Activated naive CD4-positive, alpha-beta T cell treated with anti-CD3 and anti-CD28 coated beads, Interleukin-2, amount 10 ng/mL, durations not matched to agents 7 days and 5 days (primary cell): ENCODE measurements around the gene ELAVL2.

Experiments used
- CTCF ChIA-PET: fragments of 350-600 bp; sonication (Branson Sonifier 250); formaldehyde crosslinking; loops from one replicate; lab custom pipeline; 2021; ENCODE audit warnings: antibody characterized with exemption; lab: Charles Lee
- DNase-seq: peaks from one replicate; pipeline ENCODE4 v3.0.0-alpha.2; 2020
- H3K27ac Mint-ChIP-seq: one replicate; pipeline ENCODE4 v1.8.0; 2021; ENCODE audit warnings: mild to moderate bottlenecking, moderate library complexity, mixed read lengths
- H3K27me3 Mint-ChIP-seq: one replicate; pipeline ENCODE4 v1.8.0; 2021; ENCODE audit warnings: mild to moderate bottlenecking, mixed read lengths
- H3K36me3 Mint-ChIP-seq: one replicate; pipeline ENCODE4 v1.8.0; 2021; ENCODE audit warnings: mixed read lengths
- H3K4me1 Mint-ChIP-seq: one replicate; pipeline ENCODE4 v1.8.0; 2021; ENCODE audit warnings: mixed read lengths
- H3K4me3 Mint-ChIP-seq: one replicate; pipeline ENCODE4 v1.8.0; 2021; ENCODE audit warnings: mild to moderate bottlenecking, moderate library complexity, mixed read lengths
- H3K9me3 Mint-ChIP-seq: one replicate; pipeline ENCODE4 v1.8.0; 2021; ENCODE audit warnings: mixed read lengths

ELAVL2 gene

DNA sequence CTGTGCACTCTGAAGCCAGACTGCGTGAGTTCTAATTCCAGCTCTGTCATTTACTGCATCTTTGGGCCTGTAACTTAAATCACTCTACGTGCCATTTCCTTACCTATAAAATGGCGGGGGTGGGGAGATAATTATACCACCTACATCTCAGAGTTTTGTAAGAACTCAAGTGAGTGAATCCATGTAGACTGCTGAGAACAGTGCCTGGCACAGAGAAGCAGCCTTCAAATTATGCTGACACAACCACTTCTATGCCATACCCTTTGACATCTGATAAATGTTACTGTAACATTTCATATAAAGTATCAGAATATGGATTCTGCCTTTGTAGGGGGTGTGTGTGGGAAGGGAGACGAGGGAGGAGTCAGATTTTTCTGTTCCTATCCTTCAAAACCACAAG lies 27.7 kb downstream of the ELAVL2 start:
- no peak overlapping the region for H3K27ac Mint-ChIP-seq
- no peaks in the 10 kb centered on the region for H3K4me1 Mint-ChIP-seq
- DNase-seq: no peak
- CTCF ChIA-PET: no interaction called here
- H3K9me3 Mint-ChIP-seq: peaks cover 4% of the 10 kb centered on the region
- no peaks in the 10 kb centered on the region for H3K36me3 Mint-ChIP-seq
- no peaks in the 10 kb centered on the region for H3K27me3 Mint-ChIP-seq
- no peak overlapping the region for H3K4me3 Mint-ChIP-seq

DNA sequence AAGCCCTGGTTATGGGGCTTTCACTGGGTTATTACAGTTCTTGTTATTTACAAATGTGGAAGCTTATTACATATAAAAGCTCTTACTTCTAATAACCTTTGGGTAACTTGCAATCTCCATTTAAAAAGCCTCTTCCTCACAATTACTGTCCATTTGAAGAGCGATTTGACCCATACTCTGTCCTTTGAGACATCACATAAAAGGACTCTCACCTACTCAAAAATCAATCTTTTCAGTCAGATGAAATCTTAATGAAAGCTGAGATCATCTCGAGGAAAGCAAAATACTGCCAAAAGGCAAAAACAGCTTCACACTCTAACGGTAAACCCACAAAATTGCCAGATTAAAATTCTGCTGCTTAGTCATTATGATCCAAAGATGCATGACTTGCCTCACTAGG lies 29.8 kb downstream of the ELAVL2 start:
- Mint-ChIP-seq H3K27ac (no peak overlapping the region), H3K27me3 (no peaks in the 10 kb centered on the region), H3K4me1 (no peaks in the 10 kb centered on the region), H3K4me3 (no peak overlapping the region), H3K9me3 (peaks cover 4% of the 10 kb centered on the region), H3K36me3 (no peaks in the 10 kb centered on the region)
- CTCF ChIA-PET: no interaction called here
- DNase-seq: no peak

DNA sequence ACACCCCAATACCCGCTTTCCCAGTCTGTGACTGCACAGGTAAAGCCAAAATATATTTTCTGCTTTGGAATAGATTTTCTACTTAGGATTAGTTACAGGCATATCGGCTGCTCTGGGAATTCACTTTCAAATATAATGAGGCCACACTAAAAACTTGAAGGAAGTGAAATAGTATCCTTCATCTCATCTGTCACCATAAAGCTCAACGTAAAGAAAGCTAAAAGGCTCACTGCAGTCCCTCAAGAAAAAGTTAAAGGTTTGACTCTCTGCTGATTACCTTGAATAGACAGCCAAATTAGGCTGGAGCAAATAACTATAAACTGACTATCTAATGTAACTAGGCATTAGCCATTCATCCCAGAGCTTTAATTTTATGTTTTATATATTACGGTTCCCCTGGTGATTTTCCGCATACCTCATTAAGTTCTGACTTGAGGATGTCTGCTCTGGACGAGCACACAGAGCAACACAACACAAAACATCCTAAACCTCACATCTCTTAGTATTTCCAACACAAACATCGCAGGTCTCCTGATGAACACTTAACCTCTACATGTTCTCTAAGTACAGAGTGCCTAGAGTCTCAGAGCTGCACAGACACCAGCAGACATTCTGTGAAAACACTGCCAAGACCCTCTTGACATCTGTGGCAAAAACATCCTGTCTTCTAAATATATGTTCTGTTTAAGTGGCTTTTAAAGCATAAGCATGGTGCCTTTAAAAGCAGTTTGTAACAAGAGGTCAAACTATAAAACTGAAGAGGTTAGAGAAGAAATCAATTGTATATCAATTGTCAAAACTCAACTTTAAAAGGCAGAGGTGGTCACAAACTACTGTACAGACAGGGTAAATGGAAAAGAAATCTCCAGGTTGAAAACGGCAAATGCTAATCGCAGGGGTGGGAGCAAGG lies 35.4 kb downstream of the ELAVL2 start:
- Mint-ChIP-seq H3K27me3 (no peaks in the 10 kb centered on the region), H3K27ac (no peak overlapping the region), H3K36me3 (no peaks in the 10 kb centered on the region), H3K4me1 (no peaks in the 10 kb centered on the region), H3K4me3 (no peak overlapping the region), H3K9me3 (peaks cover 3% of the 10 kb centered on the region)
- DNase-seq: no peak
- CTCF ChIA-PET: no interaction called here

DNA sequence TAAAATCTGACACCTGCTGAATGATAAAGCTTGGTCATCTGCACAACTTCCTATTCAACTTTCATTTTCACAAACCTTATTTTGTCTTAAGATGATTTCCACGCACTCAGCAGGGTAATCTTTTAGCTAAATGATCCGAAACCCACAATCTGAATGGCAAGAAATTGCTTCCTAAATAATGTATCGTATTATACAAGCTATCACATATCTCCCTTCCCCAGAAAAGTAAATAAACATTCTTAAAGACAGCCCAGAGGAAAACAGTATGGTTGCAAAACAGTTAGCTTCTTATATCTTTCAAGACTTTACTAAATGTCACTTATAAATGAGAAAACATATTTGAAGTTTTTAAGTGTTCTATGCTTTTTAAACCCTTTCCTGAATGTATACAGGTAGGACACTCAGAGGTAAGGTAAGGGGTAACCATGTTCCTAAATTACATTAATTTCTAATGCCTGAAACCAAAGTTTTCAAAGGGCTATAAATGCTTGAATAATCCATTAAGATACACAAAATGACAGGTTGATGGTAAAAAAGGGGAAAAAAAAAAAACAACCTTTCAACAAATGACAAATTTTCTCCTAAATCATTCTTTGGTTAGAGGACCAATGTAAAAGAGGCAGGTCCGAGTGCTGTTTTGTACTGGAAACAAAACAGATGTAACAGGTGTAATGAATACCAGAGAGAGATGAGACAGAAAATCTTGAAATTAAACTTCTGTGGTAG lies 36.3 kb downstream of the ELAVL2 start:
- peaks cover 3% of the 10 kb centered on the region for H3K9me3 Mint-ChIP-seq
- DNase-seq: no peak
- no peaks in the 10 kb centered on the region for H3K36me3 Mint-ChIP-seq
- H3K27me3 Mint-ChIP-seq: no peaks in the 10 kb centered on the region
- H3K4me3 Mint-ChIP-seq: no peak overlapping the region
- CTCF ChIA-PET: no interaction called here
- H3K27ac Mint-ChIP-seq: no peak overlapping the region
- H3K4me1 Mint-ChIP-seq: no peaks in the 10 kb centered on the region

DNA sequence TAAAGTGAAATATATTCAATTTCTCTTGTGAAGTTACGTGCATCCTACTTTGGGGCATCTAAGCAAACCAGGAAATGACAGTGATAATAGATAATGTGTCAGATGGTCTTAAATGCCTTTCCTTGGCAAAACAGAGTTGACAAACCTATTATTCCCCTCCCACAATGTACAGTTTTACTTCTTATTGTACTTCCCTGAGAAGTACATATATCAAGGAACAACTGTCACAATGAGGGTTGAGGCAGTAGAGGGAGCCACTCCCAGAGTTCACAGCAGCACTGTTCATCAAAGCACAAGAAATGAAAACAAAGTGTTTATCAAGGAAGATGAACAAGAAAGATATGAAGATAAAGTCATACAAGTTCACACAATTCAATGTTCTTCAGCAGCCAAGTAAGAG lies 41.1 kb downstream of the ELAVL2 start:
- Mint-ChIP-seq H3K27me3 (no peaks in the 10 kb centered on the region), H3K36me3 (no peaks in the 10 kb centered on the region), H3K4me3 (no peak overlapping the region), H3K9me3 (peaks cover 12% of the 10 kb centered on the region), H3K4me1 (no peaks in the 10 kb centered on the region), H3K27ac (no peak overlapping the region)
- DNase-seq: no peak
- CTCF ChIA-PET: interaction anchor here (0.6 kb wide), 1 partner anchor 1696 kb away, joined by 3 read pairs; no protein-coding TSS in a partner anchor

DNA sequence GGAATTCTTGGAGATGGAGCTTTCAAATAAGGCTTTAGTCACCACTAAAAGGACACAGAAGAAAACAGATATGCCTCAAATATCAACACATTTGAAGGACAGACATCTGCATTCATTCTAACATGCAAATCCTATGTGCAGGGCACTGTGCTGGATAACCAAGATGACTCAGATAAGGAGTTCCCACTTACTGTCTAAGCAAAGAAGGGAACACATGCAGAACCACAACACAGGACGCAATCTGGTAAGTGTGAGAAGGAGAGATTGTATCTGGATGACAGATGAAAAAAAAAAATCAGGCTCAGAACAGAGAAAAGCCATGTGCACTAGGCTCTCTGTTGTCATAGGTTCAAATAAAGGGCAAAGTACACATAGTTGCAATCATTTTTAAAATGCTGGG lies 42.5 kb downstream of the ELAVL2 start:
- H3K27ac Mint-ChIP-seq: no peak overlapping the region
- no peak overlapping the region for H3K4me3 Mint-ChIP-seq
- no peaks in the 10 kb centered on the region for H3K36me3 Mint-ChIP-seq
- DNase-seq: no peak
- no peaks in the 10 kb centered on the region for H3K27me3 Mint-ChIP-seq
- CTCF ChIA-PET: no interaction called here
- H3K9me3 Mint-ChIP-seq: peaks cover 11% of the 10 kb centered on the region
- H3K4me1 Mint-ChIP-seq: no peaks in the 10 kb centered on the region

DNA sequence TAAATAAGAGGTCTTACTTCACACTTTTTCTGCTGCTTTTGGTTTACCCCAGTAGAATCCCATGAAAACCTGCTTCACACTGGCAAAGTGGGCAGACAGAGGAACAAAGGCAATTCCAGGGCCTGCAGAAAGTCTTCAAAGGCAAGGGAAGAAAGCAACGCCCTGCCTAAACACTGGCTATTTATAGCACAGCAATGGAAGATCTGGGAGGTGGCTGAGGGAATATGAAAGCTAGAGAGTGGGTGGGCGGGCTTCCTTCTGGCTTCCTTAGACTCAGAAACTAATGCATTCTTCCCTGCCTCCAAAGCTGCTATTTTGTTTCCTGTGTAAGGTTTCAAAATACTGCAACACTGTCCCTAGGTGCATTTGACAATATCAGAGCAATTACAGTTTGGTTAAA lies 46.8 kb downstream of the ELAVL2 start:
- CTCF ChIA-PET: no interaction called here
- Mint-ChIP-seq H3K4me3 (no peak overlapping the region), H3K27ac (no peak overlapping the region), H3K36me3 (no peaks in the 10 kb centered on the region), H3K4me1 (no peaks in the 10 kb centered on the region), H3K9me3 (peaks cover 17% of the 10 kb centered on the region), H3K27me3 (no peaks in the 10 kb centered on the region)
- no peak for DNase-seq

DNA sequence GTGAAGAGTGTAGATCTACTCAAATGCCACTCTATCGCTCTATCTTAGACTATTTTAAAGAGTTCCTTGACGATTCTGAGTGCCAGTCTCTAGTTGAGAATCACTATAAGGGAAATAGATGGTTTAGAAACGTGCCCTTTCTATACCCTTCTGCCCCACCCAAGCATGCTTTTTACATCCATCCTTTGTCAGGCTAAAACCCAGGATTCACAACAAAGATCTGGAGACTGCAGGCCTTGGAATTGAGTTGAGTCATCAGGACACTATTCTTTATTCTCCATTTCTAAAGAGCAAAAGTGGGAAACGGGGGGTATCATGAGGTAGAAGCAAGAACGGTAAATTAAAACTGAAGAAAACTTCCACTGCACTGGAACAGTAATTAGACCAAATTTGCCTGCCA lies 48.7 kb downstream of the ELAVL2 start:
- no peak overlapping the region for H3K27ac Mint-ChIP-seq
- no peaks in the 10 kb centered on the region for H3K36me3 Mint-ChIP-seq
- H3K4me3 Mint-ChIP-seq: no peak overlapping the region
- H3K4me1 Mint-ChIP-seq: no peaks in the 10 kb centered on the region
- peaks cover 12% of the 10 kb centered on the region for H3K9me3 Mint-ChIP-seq
- DNase-seq: no peak
- H3K27me3 Mint-ChIP-seq: no peaks in the 10 kb centered on the region
- CTCF ChIA-PET: no interaction called here

DNA sequence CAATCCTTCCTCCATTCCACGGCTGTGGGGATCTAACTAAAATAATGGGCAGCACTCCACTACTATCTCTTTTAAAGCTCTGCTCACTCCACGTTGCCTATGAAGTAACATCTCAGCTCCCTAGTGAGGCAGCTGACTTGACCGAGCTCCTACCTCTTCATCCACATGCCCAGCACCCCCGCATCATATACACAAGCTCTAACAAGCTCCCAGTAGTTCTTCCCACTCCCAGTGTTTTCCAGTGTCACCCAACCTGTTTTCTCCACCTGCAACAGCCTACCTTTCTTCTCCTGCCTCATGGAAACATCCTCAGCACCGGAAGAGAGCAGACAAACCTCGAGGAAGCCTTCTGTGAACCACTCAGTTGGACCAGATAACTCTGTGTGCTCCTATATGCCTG lies 50.5 kb downstream of the ELAVL2 start:
- H3K4me3 Mint-ChIP-seq: no peak overlapping the region
- H3K4me1 Mint-ChIP-seq: no peaks in the 10 kb centered on the region
- no peaks in the 10 kb centered on the region for H3K36me3 Mint-ChIP-seq
- H3K27ac Mint-ChIP-seq: no peak overlapping the region
- DNase-seq: no peak
- H3K27me3 Mint-ChIP-seq: no peaks in the 10 kb centered on the region
- peaks cover 9% of the 10 kb centered on the region for H3K9me3 Mint-ChIP-seq
- CTCF ChIA-PET: no interaction called here

DNA sequence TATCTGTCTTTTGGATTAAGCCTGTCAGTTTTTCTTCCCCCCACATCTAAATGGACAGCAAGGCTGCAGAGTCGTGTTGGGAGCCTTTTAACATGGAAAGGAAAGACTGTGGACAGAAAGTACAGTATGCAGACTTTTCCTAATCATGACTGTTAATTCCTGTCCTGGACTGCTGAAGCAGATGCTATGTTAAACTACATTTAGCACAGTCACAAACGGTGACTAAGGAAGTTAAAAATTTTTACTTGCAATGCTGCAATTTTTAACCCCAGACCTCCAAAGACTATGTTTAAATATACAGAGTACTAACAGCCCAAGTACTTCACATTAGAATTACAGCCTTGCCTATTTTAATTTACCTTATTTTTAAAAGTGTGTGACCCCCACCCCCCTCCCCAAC lies 51.8 kb downstream of the ELAVL2 start:
- Mint-ChIP-seq H3K4me1 (no peaks in the 10 kb centered on the region), H3K27ac (no peak overlapping the region), H3K4me3 (no peak overlapping the region), H3K9me3 (peaks cover 9% of the 10 kb centered on the region), H3K36me3 (no peaks in the 10 kb centered on the region), H3K27me3 (no peaks in the 10 kb centered on the region)
- DNase-seq: no peak
- CTCF ChIA-PET: no interaction called here

DNA sequence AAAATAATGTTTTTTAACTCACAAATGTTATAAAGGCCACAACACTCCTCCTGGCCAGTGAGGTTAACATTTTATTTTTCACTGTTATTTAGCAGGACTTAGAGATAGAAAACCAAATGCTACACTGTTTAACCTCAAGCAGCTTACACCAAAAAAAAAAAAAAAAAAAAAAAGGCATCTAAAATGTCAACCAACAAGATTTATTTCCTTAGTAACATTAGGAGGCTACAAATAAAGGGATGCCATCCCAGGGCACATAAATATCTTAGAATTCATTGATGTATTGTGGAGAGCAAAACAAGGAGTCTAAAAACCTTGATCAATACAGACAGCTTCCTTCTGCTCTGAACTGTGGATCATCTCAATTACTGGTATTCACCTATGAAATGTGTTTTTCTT lies 53.7 kb downstream of the ELAVL2 start:
- Mint-ChIP-seq H3K4me3 (no peak overlapping the region), H3K36me3 (no peaks in the 10 kb centered on the region), H3K9me3 (peaks cover 6% of the 10 kb centered on the region), H3K27ac (no peak overlapping the region), H3K27me3 (no peaks in the 10 kb centered on the region), H3K4me1 (no peaks in the 10 kb centered on the region)
- DNase-seq: no peak
- CTCF ChIA-PET: no interaction called here

DNA sequence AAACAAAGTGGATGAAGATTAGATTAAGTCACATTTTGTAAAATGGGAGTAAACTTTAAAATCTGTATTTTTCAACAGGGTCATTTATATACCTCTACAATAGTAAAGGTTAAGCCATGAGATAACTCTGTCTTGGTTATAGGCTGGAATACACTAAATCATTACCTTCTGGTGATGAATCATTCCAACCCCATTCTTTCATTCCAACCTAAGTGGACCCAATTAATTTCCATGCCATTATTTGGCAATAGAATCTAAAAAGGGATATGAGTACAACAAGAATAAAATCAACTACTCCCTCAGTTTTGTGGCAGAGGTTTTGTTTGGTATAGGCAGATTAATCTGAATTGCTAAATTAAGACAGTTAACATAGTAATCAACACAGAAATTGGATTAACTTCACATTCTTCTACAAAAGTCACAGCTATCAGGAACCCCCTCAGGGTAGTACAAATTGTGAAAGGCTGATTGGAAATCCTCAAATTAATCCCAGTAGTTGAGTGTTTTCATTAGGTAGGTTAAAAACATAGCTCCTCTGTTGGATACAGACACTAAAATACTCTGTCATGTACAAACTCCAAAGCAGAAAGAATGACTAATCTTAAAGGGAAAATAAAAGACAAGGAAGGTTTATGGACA lies 54.2 kb downstream of the ELAVL2 start:
- Mint-ChIP-seq H3K27me3 (no peaks in the 10 kb centered on the region), H3K4me1 (no peaks in the 10 kb centered on the region), H3K4me3 (no peak overlapping the region), H3K27ac (no peak overlapping the region), H3K36me3 (no peaks in the 10 kb centered on the region), H3K9me3 (peaks cover 6% of the 10 kb centered on the region)
- DNase-seq: no peak
- CTCF ChIA-PET: no interaction called here

DNA sequence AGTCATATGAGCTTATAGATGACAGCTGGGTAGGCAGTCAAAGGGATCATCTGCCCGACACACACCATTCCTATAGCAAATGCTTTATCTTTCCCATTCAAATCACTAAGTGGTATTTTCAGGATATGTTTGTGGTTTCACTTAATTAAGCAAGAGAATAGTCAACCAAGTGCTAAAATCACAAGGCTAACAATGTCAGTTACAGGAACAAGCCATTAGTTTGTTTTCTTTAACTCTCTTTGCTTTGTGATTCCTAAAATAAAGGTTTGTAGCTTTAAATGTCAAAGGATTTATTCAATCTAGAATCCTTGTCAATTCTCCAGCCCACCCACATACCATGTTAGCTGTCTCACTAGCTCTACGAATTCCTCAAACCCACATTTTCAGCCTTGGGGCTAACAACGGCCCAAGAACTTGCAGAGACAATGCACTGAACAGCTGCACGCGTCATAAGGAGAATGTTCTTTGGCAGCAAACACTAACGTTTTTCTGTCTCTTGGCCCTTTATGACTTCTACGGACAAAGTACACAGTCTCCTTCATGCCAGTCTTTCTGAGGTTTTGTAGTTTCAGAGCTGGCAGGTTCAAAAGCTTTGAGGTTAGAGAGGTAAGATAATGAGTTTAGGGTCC lies 56.6 kb downstream of the ELAVL2 start:
- Mint-ChIP-seq H3K36me3 (no peaks in the 10 kb centered on the region), H3K4me1 (no peaks in the 10 kb centered on the region), H3K27ac (no peak overlapping the region), H3K9me3 (no peaks in the 10 kb centered on the region), H3K27me3 (no peaks in the 10 kb centered on the region), H3K4me3 (no peak overlapping the region)
- DNase-seq: no peak
- CTCF ChIA-PET: no interaction called here

DNA sequence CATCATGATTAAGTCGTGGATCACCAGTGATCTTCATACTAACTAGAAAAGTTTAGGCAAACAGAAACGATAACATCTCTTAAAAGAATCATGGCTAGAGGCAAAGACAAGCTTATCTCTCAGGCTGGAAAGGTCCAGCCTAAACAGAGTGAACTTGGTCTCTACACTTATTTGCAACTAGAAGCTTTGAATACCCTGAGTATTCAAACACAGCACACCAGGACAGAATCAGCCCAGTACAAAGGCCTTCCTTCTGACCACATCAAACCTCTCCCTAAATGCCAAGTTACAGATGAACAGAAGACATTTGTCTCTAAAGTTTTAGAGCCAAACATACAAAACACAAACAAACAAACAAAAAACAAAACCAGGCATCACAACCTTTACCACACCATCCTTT lies 57.2 kb downstream of the ELAVL2 start:
- Mint-ChIP-seq H3K27ac (no peak overlapping the region), H3K36me3 (no peaks in the 10 kb centered on the region), H3K9me3 (no peaks in the 10 kb centered on the region), H3K4me1 (no peaks in the 10 kb centered on the region), H3K4me3 (no peak overlapping the region), H3K27me3 (no peaks in the 10 kb centered on the region)
- CTCF ChIA-PET: no interaction called here
- no peak for DNase-seq
